GM21381 (cell line): ENCODE results near the gene SNAP25.

Experiments
- ATAC-seq: cut with Tn5 transposase; IDR thresholded peaks from one replicate; pipeline ENCODE4 v1.9.1; 2021; ENCODE audit warnings: mild to moderate bottlenecking, moderate library complexity; ENCODE audit not compliant: unreplicated experiment

Gene SNAP25

GRCh38 chr20:10328897-10329255 lies 110.2 kb downstream of the SNAP25 start:
- ATAC-seq, result no peak

DNA sequence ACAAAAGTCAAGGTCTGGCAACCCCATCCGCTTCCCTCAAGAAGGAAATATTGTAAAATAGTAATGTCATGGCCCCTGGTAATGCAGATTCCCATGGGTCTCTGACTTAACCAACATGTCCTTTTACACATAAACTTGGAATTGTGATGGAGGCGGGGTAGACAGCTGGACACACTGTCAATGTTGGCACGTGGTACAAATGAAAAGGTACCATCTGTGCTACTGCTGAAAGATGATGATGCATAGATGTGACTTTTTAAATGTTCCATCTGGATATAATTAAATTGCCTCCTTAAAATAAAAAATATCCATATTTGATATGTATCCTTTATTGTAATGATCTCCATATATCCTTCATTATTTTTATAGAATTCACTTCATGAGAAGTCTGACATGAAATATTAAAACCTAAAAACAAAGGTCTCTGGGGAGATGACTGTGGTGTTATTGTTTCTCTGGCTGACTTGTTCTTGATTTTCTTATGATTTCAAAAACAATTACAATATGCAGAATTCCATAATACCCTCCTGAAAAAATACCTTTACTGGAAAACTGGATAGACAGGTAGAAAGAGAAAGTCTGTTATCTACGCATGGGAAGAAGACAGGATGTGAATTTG lies 110.9 kb downstream of the SNAP25 start:
- no peak for ATAC-seq

GRCh38 chr20:10330071-10330470 lies 111.4 kb downstream of the SNAP25 start:
- ATAC-seq, result no peak

DNA sequence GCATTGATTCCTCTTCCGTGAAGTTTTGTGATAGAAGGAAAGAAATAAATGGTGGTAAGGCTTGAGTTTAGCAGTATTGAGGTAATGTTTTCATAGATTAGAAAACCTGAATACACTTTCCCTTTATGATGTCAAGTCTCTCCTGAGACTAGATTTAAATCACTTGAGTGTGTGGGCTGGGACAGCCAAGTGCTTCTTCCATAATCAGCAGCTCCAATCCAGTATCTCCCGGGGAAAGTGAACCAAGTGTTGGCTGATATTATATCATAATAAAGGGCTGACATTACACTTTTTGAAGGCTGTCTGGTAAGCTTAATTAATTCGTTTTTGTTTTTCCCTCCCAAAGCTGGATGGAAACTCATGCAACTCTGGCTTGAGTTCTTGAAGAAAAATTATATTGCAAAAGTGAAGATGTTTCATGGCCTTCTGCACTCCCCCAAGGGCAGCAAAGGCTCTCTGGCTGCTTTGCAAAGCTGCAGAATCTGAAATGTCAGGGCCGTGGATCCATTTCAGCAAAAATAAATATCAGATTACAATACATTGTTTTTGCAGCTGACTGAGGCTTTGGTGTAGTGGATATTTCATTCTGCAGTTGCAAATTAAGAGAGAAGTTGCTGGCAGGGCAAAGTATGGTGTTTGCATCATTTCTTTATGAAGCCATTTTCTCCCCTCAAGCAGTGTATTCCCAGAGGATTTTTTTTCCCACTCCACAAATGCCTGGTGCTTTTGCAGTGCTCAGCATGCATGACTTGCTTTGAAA lies 114.2 kb downstream of the SNAP25 start:
- no peak for ATAC-seq

DNA sequence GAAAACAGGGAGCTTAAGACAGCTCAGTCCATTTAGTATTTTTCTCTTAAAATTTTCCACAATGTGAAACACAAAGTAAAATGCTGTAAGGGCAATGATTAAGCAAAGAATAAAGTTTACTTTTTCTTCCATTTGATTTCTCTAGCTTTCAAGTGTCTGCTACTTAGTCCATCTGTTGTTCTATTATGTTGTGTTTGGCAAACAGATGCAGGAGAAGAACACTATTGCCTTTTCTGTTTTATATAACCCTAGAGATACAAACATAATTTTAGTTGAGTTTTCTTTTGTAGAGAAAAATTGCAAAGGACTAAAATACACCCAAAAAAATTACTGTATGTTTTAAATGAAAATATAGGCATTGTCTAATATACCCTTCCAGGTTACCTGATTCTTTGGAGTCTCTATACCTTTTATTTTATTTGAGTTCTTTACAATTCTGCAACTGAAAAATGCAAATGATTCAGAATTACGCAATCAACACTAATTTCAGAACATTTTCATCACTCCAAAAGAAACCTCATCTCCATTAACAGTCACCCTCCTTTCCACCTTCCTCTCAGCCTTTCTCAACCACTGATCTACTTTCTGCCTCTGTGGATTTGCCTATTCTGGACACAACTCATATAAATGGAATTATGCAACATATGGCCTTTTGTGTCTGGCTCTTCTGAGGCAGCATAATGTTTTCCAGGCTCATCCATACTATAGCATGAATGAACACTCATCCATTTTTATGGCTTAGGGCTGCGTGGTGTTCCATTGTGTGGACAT lies 118.5 kb downstream of the SNAP25 start:
- no peak for ATAC-seq

GRCh38 chr20:10338426-10339180 lies 120.0 kb downstream of the SNAP25 start:
- ATAC-seq, result no peak

DNA sequence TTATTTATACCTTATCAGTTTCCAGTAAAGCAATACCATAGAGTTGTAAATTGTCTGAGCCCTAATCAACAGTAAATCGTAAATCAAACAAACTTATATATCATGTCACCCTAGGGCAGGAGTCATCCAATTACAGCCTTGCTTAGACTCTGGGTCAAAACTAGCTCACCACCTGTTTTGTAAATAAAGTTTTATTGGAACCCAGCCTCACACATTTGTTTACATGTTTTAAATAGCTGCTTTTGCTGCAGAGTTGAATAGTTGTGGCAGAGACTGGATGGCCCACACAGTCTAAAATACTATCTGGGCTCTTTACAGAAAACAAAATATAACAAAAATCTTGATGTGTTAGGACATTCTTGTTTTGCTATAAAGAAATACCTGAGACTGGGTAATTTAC lies 121.0 kb downstream of the SNAP25 start:
- no peak for ATAC-seq

DNA sequence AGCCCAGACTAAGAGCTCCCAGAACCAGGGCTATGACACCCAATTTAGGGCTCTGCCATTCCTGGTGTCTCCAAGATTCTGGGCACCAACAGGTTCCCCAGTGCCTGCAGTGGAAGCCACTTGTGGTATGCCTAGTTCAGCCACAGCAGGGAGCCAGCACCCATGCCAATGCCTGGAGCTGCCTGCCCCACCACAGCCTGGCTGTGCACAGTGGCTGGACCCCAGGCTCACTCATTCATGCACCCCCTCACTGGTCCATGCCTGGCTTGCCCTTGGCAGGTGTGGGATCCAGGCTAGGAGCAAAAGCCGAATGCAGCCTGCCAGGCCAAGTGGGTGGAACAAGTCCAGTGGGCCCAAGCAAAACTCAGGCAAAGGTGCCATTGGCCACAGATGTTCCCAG lies 123.5 kb downstream of the SNAP25 start:
- ATAC-seq, result no peak

DNA sequence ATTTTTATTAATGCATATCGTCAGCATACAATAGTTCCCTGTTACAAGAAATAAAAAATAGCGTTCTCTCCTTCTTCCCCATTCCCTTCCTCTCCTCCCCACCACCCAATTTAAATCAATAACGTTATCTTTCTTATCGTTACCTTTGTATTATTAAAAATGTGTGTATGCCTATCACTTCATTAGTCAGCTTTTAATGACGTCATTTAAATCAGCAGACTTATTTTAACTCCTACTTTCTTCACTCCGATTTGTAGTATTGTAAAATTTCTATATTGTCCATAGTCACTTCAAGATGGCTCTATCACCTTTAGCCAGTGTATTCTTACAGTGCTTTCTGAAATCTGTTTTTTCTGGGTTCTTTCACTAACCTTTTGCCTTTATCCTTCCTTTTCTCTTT lies 126.3 kb downstream of the SNAP25 start:
- ATAC-seq, result no peak

GRCh38 chr20:10347086-10347880 lies 128.7 kb downstream of the SNAP25 start:
- ATAC-seq, result no peak

GRCh38 chr20:10349118-10349517 lies 130.5 kb downstream of the SNAP25 start:
- ATAC-seq, result no peak

GRCh38 chr20:10350188-10350842 lies 131.7 kb downstream of the SNAP25 start:
- no peak for ATAC-seq

DNA sequence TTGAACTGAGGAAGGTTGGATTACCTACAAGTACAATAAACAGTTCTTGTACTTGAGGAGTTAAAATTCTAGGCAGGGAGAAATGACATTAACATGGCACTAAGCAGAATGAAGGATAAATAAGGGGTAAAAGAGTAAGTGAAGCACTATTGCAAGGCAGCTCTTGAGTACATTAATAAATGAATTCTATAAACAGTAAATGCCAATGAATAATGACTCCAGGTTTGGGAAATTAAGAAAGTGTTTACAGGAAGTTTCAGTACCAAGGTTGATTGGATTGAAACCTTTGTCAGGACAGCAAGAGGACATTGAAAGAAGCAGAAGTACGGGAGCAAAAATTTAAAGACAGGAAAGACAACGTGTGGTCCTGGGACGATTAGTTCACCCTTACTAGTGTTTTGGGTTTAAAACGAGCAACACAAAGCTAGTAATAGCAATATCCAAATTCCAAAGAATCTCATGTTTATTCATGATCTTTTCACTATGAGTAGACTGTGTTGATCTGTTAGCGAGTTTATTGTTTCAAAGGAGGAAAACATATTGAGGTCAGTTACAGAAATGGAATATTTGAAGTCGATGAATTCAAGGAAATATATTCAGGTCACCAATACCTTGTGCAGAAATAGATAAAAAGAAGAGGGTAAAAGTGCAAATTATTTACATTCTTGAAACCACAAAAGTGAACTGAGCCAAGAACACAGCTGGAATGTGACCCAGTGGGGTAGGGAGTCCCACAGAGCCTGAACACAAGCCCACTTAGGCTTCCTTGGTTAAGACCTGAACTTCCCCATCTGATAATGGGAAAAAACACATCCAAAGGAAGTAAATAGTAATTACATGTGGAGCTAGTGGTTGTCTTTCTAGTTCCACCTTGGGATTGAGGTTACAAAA lies 134.5 kb downstream of the SNAP25 start:
- ATAC-seq, result no peak

DNA sequence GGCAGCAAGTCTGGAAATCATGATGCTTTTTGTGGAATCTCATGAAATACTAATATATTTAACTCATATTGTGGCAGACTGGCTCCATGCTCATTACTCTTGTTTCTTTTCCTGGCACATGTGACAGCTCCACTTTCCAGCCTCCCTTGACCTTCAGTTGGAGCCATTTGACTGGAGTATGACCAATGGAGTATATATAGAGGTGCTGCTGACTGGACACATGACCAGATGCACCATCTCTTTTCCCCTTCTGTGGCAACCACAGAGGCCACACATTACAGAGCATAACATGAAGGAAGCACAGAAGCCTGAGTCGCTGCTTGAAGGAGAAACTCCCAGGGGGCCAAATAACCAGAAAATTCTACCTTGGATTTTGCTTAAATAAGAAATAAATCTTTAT lies 138.0 kb downstream of the SNAP25 start:
- ATAC-seq, result no peak
